RPMI7951 (cell line): ENCODE results near the gene GPS2. TPM values are rescaled to one million over a fixed set of nuclear protein-coding genes. Genes with fewer than 3 reads are reported as not detected.
"Not testable (repeated sequence)": the region's sequence is repeated elsewhere in the genome, so short reads cannot be mapped to it uniquely, and the experiment has no call there.

ENCODE experiments used
- DNase-seq: peaks from one replicate; pipeline ENCODE4 v3.0.0-alpha.2; 2012; ENCODE audit warnings: low read depth
- total RNA-seq: library from RNA; depleted of rRNA; stranded (reverse); fragments of >200 nt; shearing (Covaris generic); gene quantifications from 2 replicates; pipeline ENCODE4 v1.2.3, GENCODE V29; 2014

The GPS2 gene
- total RNA-seq, 1 experiment from 2014 or later: 97.9 TPM

DNA sequence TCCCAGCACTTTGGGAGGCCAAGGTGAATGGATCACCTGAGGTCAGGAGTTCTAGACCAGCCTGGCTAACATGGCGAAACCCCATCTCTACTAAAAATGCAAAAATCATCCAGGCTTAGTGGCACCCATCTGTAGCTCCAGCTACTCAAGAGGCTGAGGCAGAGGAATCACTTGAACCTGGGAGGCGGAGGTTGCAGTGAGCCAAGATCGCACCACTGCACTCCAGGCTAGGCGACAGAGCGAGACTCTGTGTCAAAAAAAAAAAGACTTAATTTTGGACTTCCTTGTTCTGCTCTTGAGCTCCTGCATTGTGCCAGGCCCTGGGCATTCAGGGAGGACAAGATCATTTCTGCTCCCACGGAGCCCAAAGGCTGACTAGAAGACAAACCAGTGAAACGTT, 22.4 kb upstream of the GPS2 start:
- not testable (repeated sequence) for DNase-seq

DNA sequence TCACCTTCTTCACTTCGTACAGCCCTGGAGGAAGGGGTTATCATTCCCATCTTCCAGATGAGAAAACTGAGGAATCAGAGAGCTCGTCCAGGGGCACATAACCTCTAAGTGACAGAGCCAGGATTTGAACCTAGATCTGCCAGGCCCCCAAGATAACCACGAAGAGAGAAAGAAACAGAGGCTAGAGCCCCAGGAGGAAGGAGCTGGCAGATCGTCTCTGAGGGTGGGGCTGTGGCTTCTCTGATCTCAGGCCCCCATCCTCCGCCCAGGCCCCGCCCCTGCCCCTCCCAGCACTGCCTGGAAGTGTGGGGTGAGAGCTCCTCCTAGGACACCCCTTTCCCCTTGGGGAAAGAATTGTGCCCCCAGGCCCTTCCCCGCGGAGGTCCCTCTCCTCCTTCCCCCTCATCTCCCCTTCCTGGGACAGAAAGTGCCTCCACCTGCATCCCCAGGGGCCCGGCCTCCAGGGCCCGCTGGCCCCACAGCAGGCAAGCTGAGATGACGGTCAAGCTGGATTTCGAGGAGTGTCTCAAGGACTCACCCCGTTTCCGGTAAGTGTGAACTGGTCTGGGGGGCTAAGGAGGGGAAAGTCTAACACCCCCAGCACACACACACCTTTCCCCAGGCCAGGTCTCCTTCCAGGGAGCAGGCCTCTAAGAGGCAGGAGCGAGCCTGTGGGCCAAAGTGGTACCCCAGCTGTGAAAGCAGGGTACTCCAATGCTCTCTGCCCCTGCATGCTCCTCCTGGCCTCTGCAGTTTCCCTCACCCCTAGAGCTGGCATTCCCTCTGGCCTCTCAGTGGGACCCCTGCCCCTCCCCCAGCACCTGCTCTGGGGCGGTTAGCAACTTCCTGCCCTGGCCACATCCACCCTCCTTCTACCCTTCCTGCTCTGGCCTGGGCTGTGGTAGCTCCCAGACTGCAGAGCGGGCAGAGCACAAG, 21.3 kb upstream of the GPS2 start, which contains the start of gene ACAP1:
Gene ACAP1, plus strand, starts transcription at position 290 of the 936 bp plus-strand sequence. Its CDS starts 206 bp downstream, at position 496.
- DNase-seq: no peak

DNA sequence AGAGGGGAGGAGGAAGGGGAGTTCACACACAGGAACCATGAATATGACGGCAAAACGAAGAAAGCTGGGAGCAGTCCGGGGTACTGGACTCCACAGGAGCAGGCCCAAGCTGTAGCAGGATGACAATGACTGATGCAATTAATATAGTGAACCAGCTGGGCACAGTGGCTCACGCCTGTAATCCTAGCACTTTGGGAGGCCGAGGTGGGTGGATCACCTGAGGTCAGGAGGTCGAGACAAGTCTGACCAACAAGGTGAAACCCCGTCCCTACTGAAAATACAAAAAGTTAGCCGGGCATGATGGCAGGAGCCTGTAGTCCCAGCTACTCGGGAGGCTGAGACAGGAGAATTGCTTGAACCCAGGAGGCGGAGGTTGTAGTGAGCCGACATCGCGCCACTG, 20.6 kb upstream of the GPS2 start:
- not testable (repeated sequence) for DNase-seq

DNA sequence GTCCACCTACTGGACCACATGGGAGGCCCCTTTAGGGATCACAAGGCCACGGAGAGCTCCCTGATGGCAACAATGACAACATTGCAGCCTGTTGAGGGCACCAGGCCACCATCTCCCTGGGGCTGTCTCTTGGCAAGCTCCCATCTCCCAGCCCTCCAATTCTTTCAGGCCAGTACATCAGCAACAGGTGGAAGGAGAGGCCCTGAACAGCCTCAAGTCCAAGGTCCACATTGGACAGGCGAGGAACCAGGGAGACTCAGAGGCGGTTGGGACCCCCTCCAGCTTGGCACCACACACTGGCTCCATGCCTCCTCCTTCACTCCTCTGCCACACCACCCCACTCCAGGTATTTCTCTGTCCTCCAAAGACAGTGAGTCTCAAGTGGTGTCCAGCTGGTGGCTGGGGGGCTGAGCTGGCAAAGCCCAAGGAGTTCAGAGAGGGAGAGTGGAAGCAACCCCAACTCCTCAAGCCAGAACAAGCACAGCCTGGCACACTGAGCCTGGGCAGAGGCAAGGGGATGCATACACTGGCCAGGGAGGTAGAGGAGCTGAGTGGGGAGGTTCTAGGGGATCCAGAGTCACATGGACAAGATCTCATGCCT, 19.9 kb upstream of the GPS2 start:
- no peak for DNase-seq

DNA sequence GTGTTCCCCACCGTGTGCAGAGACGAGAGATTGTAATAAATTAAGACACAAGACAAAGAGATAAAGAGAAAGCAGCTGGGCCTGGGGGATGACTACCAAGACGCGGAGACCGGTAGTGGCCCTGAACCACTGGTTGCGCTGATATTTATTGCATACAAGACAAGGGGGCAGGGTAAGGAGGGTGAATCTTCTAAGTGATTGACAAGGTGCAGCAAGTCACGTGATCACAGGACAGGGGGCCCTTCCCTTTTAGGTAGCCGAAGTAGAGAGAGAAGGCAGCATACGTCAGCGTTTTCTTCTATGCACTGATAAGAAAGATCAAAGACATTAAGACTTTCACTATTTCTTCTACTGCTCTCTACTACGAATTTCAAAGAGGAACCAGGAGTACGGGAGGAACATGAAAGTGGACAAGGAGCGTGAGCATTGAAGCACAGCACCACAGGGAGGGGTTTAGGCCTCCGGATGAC, 17.5 kb upstream of the GPS2 start:
- DNase-seq: not testable (repeated sequence)

DNA sequence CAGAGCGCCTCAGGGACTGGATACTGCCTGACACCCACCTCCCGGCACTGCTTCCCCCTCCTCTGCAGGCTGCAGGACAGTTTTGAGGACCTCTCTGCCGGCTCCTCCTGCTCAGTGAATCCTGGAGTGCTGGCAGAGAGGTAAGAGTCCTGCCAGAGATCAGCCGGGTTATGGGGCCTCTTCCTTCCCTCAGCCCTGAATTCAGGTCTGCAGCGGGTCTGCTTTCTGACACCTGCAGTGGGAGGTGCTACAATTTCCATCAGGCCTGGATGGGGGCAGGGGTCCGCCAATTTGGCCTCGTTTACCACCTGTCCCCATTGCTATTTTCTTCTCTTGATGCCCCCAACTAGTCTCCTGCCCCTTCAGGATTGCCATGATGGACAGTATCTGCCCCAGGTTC, 17.0 kb upstream of the GPS2 start:
- DNase-seq: no peak

DNA sequence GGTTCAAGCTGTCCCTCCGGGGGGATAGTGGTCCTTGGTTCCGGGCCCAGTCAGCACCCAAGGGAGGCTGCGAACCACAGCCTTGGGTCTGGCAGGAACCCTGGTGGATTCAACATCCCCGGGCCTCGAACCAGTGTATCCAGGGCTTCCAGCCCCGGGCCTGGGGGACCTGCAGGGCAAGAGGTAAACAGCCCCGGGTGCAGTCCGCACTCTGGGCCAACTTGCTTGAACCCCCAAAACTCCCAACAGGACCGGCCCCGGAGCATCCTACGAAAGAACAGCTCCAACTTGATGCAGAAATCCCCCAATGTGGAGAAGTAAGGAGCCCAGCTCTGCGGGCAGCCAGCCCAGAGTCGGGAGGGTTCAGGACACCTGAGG, 15.5 kb upstream of the GPS2 start:
- no peak for DNase-seq

DNA sequence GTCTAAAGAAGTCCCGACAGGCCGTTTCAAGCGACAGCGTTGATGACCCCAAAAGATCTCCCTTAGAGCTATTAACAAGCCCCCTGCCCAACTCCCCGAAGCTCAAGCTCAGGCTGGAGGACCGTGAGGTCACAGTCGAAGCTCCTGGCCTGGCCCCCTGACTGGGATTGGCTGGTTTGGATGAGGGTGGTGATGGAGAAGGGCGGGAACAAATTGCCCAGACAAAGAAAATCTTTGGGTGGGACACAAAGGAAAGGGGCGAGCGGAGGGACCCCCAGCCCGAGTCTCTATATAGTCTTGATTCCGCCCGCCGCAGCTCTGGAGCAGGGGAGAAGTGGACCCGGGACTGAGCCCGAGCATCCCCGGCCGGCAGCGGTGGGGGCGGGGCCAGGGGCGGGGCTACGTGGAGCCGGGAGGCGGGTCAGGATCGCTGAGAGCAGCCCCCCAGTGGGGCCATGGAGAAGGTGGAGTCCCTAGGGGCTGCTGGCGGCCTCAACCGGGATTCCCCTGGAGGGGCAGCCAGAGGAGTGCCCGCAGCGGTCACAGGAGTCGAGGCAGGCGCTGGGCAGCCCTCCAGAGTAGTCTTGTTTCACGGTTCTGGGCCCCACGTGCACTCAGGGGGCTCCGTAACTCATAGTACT, 15.0 kb upstream of the GPS2 start:
- DNase-seq: peak; percentile 77

DNA sequence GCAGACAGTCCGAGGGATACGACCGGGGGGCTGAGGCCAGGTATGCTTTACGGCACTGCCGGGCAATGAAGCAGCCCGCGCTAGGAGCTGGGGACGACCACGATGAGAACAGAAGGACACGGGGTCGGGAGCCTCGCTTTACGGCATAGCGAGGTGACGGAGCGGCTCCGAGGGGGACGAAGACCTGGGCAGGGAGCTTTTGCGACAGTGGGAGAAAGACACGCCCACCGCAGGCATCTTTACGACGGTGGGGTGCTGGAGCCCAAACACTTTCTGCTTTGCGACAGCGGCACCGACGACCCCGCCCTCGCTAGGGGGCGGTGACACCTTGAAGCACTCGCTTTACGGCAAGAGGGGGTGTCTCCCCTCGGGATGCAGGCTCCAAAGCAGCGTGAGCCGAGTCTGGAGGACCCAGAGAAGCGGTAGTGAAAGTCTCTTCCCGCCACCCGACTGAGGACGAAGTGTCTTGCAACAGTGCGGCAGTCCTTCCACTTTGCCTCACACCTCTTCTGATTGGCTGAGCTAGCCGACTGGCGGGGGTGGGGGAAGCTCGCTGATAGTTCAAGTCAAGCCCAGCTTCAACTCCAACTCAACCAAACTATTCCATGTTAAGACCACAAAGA, 14.3 kb upstream of the GPS2 start:
- peak; percentile 97 for DNase-seq

DNA sequence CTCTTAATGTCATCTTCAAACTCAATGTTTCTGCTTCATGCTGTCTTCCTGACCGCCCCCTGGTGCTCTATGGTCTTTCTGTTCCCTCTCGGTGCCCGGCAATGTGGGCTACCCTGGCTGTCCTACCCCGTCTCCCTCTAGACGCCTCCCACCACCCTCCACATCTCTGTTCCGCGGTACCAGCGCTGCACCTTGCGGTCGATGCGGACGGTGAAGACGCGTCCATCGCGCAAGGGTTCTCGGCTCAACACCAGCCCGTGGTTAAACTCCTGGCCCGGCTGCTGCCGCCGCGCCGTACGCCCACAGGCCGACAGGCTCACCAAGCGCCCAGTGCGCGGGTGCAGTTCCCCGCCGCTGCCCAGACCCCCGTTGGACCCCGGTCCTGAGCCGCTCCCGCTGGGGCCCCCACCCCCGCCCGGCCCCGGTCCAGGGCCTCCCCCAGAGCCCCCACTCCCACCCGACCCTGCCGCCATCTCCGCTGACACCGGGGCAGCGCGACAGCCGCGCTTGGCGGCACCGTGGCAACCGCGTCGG, 13.7 kb upstream of the GPS2 start, which contains the start of gene NEURL4:
Gene NEURL4, minus strand, starts transcription at position 496 of the 534 bp plus-strand sequence. Its CDS starts 23 bp downstream, at position 473.
- DNase-seq: peak; percentile 32

DNA sequence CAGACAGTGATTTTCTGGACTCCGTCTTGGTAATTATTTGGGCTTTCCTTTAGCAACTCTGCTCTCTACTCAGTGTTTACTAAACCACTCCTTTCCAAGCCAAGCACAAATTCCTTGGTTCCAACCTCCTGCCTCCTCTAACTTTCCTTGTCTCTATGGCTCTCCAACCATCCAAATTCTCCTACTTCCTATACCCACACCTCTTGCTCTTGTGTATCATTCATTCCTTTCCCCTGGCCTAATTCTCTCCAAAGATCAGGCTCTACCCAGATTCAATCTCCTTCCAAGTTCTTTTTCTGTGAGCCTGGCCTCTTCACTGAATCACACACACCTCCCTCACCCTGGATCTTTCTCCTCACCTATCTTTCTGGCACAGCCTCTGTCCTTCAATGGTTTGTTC, 12.8 kb upstream of the GPS2 start:
- DNase-seq: no peak

DNA sequence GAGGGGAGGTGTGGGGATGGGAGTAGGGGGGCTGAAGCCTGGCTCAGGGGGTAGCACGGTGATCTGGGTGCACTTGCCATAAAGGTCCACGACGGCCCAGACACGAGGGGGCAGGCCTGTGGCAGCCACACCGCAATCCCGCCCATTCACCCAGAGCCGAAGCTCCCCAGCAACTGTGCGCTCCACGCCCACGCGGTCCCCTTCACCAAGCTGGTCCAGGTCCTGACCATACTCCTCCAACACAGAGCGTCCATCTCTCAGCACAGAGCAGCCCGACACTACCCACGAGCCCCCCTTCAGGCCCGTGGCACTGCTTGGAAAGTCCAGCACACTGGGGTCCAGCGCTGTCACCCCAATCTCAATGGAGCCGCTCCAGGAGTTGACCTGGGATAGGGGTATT, 12.3 kb upstream of the GPS2 start:
- no peak for DNase-seq

DNA sequence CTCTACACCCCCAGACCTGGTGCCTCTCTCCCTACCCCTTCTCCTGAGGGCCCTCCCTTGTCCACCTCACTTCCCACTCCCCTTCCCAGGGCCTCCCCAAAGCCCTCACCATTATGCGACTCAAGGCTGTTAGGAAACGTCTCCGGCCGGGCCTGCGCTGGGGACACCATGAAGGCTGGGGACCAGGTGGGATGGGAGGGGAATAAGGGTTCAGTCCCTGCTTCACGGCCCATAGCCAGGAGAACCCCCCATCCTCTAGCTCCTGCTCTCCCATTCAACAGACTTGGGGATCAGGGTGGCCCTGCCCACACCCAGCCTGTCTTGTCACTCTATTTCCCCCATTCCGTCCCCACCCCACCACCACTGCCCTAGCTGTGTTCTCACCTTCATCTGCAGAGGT, 11.9 kb upstream of the GPS2 start:
- no peak for DNase-seq

DNA sequence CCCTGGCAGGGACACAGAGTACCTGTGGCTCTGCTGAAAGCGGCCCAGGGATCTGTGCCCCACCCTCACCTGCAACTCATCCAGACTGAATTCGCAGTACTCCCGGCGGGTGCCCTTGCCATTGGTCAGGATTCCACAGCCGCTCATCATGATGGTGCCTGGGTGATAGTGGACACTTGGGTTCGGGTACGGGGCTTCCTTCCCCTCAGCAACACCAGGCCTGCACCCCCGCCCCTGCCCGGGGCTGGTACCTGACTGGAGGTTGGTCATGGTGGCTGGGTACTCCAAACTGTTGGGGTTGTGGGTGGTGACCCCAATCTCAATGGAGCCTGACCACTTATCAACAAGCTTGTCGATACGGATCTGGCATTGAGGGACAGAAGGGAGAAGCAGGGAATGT, 11.0 kb upstream of the GPS2 start:
- no peak for DNase-seq

DNA sequence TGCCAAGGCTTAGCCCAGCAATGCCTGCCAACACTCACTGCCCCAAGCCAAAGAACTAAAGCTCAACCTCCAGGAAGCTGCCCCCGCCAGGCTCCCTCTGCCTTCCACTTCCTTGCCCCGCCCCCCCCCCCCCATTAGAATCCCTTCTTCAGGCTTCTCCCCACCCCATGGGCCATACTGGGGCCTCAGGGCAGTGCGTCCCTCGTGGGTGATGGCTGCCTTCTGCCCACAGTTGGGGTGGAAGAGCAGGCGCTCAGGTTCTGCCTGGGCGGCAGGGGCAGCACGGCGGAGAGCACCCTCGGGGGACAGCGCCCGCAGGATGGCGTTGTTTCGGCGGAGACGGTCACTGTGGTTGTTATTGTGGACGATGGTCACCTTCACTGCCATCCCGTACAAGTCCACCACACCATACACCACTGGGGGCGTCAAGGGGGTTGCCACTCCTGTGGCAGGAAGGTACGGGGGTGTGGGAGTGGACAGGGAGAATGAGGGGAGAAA, 9.9 kb upstream of the GPS2 start:
- DNase-seq: no peak

DNA sequence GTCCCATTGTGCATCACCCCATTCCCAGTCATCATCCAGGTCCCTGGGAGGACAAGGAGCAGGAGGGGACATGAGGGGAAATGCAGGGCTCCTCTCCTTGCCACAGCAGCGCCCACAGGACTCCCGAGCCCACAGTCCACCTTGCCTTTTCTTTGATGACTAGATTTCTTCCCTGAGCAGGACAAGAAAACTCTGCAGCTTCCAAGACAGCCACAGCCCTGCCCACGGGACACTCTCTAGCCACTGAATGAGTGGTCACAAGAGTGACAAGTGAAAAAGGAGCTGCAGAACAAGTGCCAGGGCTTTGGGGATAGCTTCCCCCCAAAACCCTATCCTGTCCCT, 9.2 kb upstream of the GPS2 start:
- DNase-seq: no peak

DNA sequence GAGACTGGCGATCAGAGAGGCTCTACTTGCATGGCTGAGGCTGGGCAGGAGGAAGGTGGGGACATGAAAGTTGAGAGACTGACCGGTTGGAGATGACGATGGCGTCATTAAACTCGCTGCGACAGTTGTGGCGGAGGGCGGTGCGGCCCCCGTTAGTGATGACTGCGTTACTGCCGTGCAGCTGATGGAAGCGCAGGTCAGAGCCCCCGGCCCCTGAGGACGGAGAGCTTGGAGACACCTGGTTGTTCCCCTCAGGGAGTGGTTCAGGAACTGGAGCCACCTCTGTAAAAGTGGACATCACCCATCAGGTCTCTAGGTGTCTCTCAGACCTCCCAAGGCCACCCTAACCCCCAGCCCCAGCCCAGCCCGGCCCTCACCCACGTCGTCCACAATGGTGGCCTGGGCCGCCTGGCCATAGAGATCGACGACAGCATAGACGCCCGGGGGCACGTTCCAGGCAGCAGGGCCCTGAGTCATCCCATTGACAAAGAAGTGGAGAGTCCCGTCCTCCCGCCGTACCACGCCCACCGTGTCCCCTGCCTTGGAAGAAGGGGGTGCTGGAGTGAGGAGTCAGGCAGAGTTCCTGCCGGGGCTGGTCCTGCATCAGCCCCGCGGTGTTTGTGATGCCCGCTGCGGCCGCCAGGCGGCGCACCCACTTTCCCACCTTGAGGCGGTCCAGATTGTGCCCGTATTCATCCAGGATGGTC, 8.7 kb upstream of the GPS2 start:
- no peak for DNase-seq

DNA sequence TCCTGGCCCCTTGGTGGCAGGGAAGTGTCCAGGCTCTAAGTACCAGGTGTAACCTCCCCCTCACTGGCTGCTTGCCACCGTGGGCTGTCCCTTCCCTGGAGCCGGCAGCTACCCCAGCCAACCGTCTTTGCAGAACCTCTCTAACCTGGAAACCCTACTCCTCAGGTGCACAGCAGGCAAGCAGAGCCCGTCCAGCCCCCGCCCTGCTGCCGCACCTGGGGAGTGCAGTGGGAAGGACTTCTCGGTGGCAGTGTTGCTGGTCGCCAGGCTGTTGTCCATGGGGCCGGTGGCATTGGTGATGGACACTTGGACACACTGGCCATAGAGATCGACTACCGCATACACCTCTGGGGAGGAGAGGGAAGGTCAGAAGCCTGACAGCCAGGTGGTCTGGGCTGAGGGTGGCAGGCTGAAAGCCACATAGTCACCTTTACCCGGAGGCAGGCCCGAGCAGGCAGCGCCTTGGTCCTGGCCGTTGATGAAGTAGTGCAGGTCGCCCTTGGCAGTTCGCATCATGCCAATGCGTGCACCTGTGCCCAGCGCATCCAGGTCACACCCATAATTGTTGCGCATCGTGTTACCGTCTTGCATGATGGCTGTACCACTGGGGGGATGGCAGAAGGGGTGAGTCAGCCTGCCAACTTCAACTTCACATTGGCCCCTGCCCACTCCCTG, 7.5 kb upstream of the GPS2 start:
- DNase-seq: no peak

DNA sequence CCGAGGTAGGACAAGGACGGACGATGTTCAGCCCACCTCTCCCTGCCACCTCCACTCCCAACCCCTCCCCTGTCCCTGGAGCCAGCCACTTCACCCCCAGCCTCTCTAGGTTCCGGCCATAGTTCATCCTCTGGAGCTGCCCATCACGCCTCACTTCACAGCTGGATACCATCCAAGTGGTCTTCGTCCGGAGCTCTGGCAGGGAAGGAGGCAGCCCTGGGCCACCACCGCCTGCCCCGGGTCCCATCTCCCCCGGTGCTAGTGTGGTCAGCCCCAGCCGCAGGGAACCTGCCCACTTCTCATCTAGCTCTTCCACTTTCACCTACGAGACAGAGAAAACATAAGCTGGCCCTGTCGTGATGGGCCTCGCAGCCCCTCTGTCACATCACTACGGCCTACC, 6.3 kb upstream of the GPS2 start:
- DNase-seq: no peak

DNA sequence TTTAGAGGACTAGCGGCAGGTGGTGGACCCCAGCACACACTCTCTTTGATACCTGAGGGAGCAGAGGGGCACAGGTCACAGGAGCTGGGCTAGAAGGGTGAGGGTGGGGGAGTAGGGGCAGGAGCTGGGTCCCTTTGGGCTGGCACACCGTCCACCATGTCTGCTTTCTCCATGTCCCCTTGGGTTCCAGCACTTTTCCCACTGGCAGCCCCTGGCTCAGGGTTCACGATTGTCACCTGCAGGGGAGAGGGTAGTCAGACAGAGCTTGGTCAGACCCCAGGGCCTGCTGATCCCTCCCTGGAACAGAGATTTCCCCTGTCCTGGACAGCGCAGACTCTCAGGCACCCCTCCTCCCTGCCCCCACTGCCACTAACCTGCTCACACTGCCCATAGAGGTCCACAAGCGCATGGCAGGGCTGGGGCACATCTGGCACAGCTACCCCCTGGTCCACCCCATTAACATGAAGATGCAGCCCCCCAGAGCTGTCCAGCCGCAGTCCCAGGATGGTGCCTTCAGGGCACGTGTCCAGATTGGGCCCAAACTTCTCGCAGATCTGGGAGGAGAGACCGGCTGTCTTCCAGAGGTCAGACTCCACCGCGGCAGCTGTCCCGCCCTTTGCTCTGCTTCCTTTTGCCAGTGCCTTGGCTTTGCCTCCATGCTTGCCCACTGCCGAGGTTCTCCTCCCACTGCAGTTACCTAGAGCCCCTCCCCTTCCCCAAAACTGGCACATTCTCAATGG, 3.1 kb upstream of the GPS2 start:
- DNase-seq: no peak
